IMR-90 (cell line): ENCODE measurements around the gene RCL1. TPM values are rescaled to one million over a fixed set of nuclear protein-coding genes. Genes with fewer than 3 reads are reported as not detected.

Experiments
- ATAC-seq: fragments of 200-7000 bp; cut with Tn5 transposase; 2 replicates; pipeline ENCODE4 v1.9.1; 2020; ENCODE audit warnings: low read depth, mild to moderate bottlenecking, moderate library complexity
- BruUV-seq: library from RNA; stranded (reverse); fragments of 400-500 nt; replicated peaks from 2 replicates; lab custom pipeline; 2021; lab: Mats Ljungman, UMichigan
- CTCF ChIA-PET: fragments of 300-600 bp; formaldehyde crosslinking; extraction: SDS; loops from one replicate; lab custom pipeline; 2021; ENCODE audit warnings: antibody characterized with exemption; lab: Yijun Ruan, JAX
- POLR2A ChIA-PET: fragments of 300-600 bp; sonication (Branson Sonifier 250); formaldehyde crosslinking; loops from one replicate; lab custom pipeline; 2022; ENCODE audit warnings: antibody characterized with exemption; ENCODE audit not compliant: unreplicated experiment; lab: Charles Lee
- DNase-seq: peaks from one replicate; pipeline ENCODE4 v3.0.0; 2013
- H2AFZ ChIP-seq: replicated peaks from 2 replicates; pipeline ENCODE3; 2013; ENCODE audit warnings: low read length, mild to moderate bottlenecking; ENCODE audit not compliant: poor library complexity
- H2AK5ac ChIP-seq: 2 replicates; pipeline ENCODE4 v1.6.1; 2013; ENCODE audit warnings: low read depth, low read length, inconsistent platforms
- H2AK9ac ChIP-seq: replicated peaks from 2 replicates; pipeline ENCODE3; 2013; ENCODE audit warnings: mild to moderate bottlenecking, low read depth, low read length, moderate library complexity; ENCODE audit not compliant: poor library complexity
- H2BK120ac ChIP-seq: 2 replicates; pipeline ENCODE4 v1.6.1; 2013; ENCODE audit warnings: low read depth, low read length, inconsistent platforms
- H2BK15ac ChIP-seq: 3 replicates; pipeline ENCODE4 v1.6.1; 2013; ENCODE audit warnings: low read depth, low read length, inconsistent platforms
- H2BK20ac ChIP-seq: 2 replicates; pipeline ENCODE4 v1.6.1; 2013; ENCODE audit warnings: low read depth, mild to moderate bottlenecking, inconsistent platforms, low read length, moderate library complexity
- H2BK5ac ChIP-seq: 2 replicates; pipeline ENCODE4 v1.6.1; 2013; ENCODE audit warnings: mild to moderate bottlenecking, low read depth, low read length, inconsistent platforms; ENCODE audit not compliant: poor library complexity, severe bottlenecking
- H3K14ac ChIP-seq: replicated peaks from 2 replicates; pipeline ENCODE4 v1.6.1; 2013; ENCODE audit warnings: low read depth, low read length, inconsistent platforms
- H3K18ac ChIP-seq: 2 replicates; pipeline ENCODE4 v1.6.1; 2013; ENCODE audit warnings: low read depth, low read length, control low read depth
- H3K23ac ChIP-seq: 2 replicates; pipeline ENCODE4 v1.6.1; 2013; ENCODE audit warnings: low read depth, low read length, inconsistent platforms
- H3K27ac ChIP-seq: 2 replicates; pipeline ENCODE4 v1.5.1; 2013; ENCODE audit warnings: mild to moderate bottlenecking, control low read depth, low read length; ENCODE audit not compliant: insufficient read depth
- H3K27me3 ChIP-seq: 2 replicates; pipeline ENCODE4 v1.6.1; 2013; ENCODE audit warnings: low read length; ENCODE audit not compliant: control insufficient read depth, insufficient read depth
- H3K36me3 ChIP-seq: 2 replicates; pipeline ENCODE4 v1.6.1; 2013; ENCODE audit warnings: low read length, mixed read lengths; ENCODE audit not compliant: control insufficient read depth, insufficient read depth
- H3K4ac ChIP-seq: 2 replicates; pipeline ENCODE4 v1.6.1; 2013; ENCODE audit warnings: low read depth, low read length, inconsistent platforms
- H3K4me1 ChIP-seq: 2 replicates; pipeline ENCODE4 v1.6.1; 2013; ENCODE audit warnings: low read length, mixed read lengths; ENCODE audit not compliant: control insufficient read depth, insufficient read depth
- H3K4me2 ChIP-seq: 2 replicates; pipeline ENCODE4 v1.6.1; 2013; ENCODE audit warnings: low read depth, mild to moderate bottlenecking, control low read depth, low read length, moderate library complexity
- H3K4me3 ChIP-seq: 2 replicates; pipeline ENCODE4 v1.5.1; 2013; ENCODE audit warnings: low read depth, mild to moderate bottlenecking, control low read depth, low read length, moderate library complexity; ENCODE audit not compliant: insufficient read depth
- H3K56ac ChIP-seq: 2 replicates; pipeline ENCODE4 v1.6.1; 2013; ENCODE audit warnings: low read length, inconsistent platforms; ENCODE audit not compliant: insufficient read depth; ENCODE audit errors: extremely low read depth
- H3K79me1 ChIP-seq, 2 experiments: 2 replicates each; pipeline ENCODE4 v1.6.1; 2013; ENCODE audit warnings: low read length in 2 of 2, inconsistent platforms in 1 of 2, low read depth in 1 of 2
- H3K9ac ChIP-seq: 2 replicates; pipeline ENCODE4 v1.6.1; 2013; ENCODE audit warnings: low read depth, low read length, control low read depth
- H3K9me1 ChIP-seq: 2 replicates; pipeline ENCODE4 v1.6.1; 2013; ENCODE audit warnings: low read length, inconsistent platforms; ENCODE audit not compliant: insufficient read depth
- H3K9me3 ChIP-seq: 2 replicates; pipeline ENCODE4 v1.6.1; 2013; ENCODE audit warnings: low read length; ENCODE audit not compliant: control insufficient read depth, insufficient read depth
- H4K20me1 ChIP-seq: 2 replicates; pipeline ENCODE4 v1.6.1; 2013; ENCODE audit warnings: low read length, inconsistent platforms; ENCODE audit not compliant: insufficient read depth
- H4K5ac ChIP-seq: 2 replicates; pipeline ENCODE4 v1.6.1; 2013; ENCODE audit warnings: mild to moderate bottlenecking, low read depth, low read length, control low read depth
- H4K8ac ChIP-seq, 2 experiments: 2 replicates each; pipeline ENCODE4 v1.6.1; 2013; ENCODE audit warnings: low read depth in 2 of 2, low read length in 2 of 2, control low read depth in 1 of 2, inconsistent platforms in 1 of 2
- H4K91ac ChIP-seq: 2 replicates; pipeline ENCODE4 v1.6.1; 2013; ENCODE audit warnings: low read depth, low read length, inconsistent platforms; ENCODE audit not compliant: insufficient read depth
- CHD1 ChIP-seq: IDR thresholded peaks from 2 replicates; pipeline ENCODE4 v1.6.1; 2012; ENCODE audit warnings: low read depth, low read length, improper control_type of control experiment
- ELK1 ChIP-seq: fragments of 150-350 bp; IDR thresholded peaks from 2 replicates; pipeline ENCODE4 v1.6.1; 2016; ENCODE audit warnings: low read depth, mild to moderate bottlenecking, low read length, moderate library complexity, borderline replicate concordance
- MXI1 ChIP-seq: IDR thresholded peaks from 2 replicates; pipeline ENCODE4 v1.6.1; 2012; ENCODE audit warnings: low read depth, mild to moderate bottlenecking, low read length, moderate library complexity, borderline replicate concordance
- WGBS, 2 experiments: methylation state at CpG; one replicate each; pipeline versions ENCODE4 v1.1.5 to v1.1.7; 2013; ENCODE audit warnings: missing lambda C conversion rate in 2 of 2; ENCODE audit not compliant: insufficient read length in 1 of 2; ENCODE audit errors: extremely low coverage in 2 of 2; 5-methylcytosine and 5-hydroxymethylcytosine counted together
- dilution Hi-C: fragments of 300-500 bp; cut with HindIII; formaldehyde crosslinking; loops from one replicate; pipeline ENCODE4 v1.14.3; 2018; ENCODE audit warnings: low sequenced_read_pairs; ENCODE audit not compliant: unreplicated experiment
- in situ Hi-C: fragments of 300-500 bp; cut with MboI; formaldehyde crosslinking; loops from 3 replicates; pipeline ENCODE4 v1.14.3; 2019; ENCODE audit warnings: low sequenced_read_pairs, inconsistent platforms, mixed read lengths
- intact Hi-C: fragments of 100-400 bp; cut with micrococcal nuclease; formaldehyde crosslinking; loops from 2 replicates; pipeline ENCODE4 v1.10.0; 2022
- polyA plus RNA-seq, 3 experiments: library from polyadenylated mRNA; depleted of rRNA; stranded (reverse); fragments of >200 nt; gene quantifications; 2 replicates each; pipeline ENCODE4 v1.2.3, GENCODE V29; 2012; ENCODE audit warnings: low replicate concordance in 1 of 3
- total RNA-seq: library from RNA; depleted of rRNA; stranded (reverse); fragments of >200 nt; gene quantifications from 2 replicates; pipeline ENCODE4 v1.2.3, GENCODE V29; 2012

Gene RCL1
- total and polyA plus RNA-seq, 2 of the 4 experiments (the other 2 are of a cell fraction): 12.3 to 13.8 TPM

GRCh38 chr9:4820168-4820567, 27.4 kb downstream of the RCL1 start:
- H3K9me1 ChIP-seq: peaks cover 5% of the 10 kb centered on the region; the same call in 1 of the 2 replicates
- no peaks in the 10 kb centered on the region for H3K36me3 ChIP-seq
- no peak overlapping the region for H2BK5ac ChIP-seq
- H3K56ac ChIP-seq: no peak overlapping the region
- H3K79me1 ChIP-seq: peaks cover 17 to 28% of the 10 kb centered on the region in 2 experiments
- H4K91ac ChIP-seq: no peak overlapping the region
- POLR2A ChIA-PET: no interaction called here
- CTCF ChIA-PET: no interaction called here
- H3K4me1 ChIP-seq: peaks cover 4% of the 10 kb centered on the region
- H2BK20ac ChIP-seq: no peak overlapping the region
- no peak overlapping the region for H2AK5ac ChIP-seq
- no peak overlapping the region for H4K8ac ChIP-seq
- no peak for ATAC-seq
- intact Hi-C loops (no loop called here), dilution Hi-C loops (no loop called here), in situ Hi-C loops (no loop called here)
- no peak overlapping the region for H2BK120ac ChIP-seq
- H3K9me3 ChIP-seq: no peaks in the 10 kb centered on the region
- no peak overlapping the region for H2BK15ac ChIP-seq
- H2AFZ ChIP-seq: no peak overlapping the region
- H3K14ac ChIP-seq: no peak overlapping the region
- H3K27me3 ChIP-seq: no peaks in the 10 kb centered on the region
- H3K9ac ChIP-seq: no peak overlapping the region
- DNase-seq: no peak
- TF ChIP-seq ELK1 (no peak), CHD1 (no peak), MXI1 (no peak)
- no peak overlapping the region for H3K4ac ChIP-seq
- no peak overlapping the region for H3K4me3 ChIP-seq
- peaks cover 4% of the 10 kb centered on the region; the same call in 1 of the 2 replicates for H4K20me1 ChIP-seq
- no peak overlapping the region for H3K27ac ChIP-seq
- no peak overlapping the region for H4K5ac ChIP-seq
- no TSS peak for BruUV-seq
- no peak overlapping the region for H3K4me2 ChIP-seq
- no peak overlapping the region for H2AK9ac ChIP-seq
- WGBS, 2 experiments: 100% methylated on average over 1 of the region's 6 CpGs; no CpG with 5 or more reads in 1 of the 2 experiments
- no peak overlapping the region for H3K23ac ChIP-seq
- no peak overlapping the region for H3K18ac ChIP-seq
